Measurements from ENCODE around the gene NR4A1. TPM values are rescaled to one million over a fixed set of nuclear protein-coding genes. Genes with fewer than 3 reads are reported as not detected.

The NR4A1 gene
- total and polyA plus RNA-seq, 10 of the 15 experiments (the other 5 are each of a cell fraction or from before 2014, with no cell fraction given), result 0.05 to 7.9 (median 2.2) TPM; not detected in 1

DNA sequence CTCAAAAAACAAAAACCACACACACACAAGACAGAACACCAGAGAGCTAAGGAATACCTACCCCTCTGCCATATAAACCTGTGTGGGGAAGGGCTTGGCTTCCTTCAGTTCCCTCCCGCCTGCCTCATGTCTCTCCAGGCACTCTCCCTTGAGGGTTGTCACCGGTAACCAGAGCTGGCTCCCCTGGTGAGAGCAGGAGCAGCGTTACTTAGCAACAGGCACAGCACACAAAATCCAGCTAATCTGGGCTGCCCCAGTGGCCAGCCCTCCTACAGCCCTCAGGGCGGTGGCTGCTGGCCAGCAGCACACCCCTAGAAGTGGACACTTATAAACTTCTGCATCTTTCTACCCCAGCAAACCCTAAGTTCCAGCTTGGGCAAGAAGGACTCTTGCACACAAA is 21.6 kb upstream of the NR4A1 start (continued):
- TF ChIP-seq HDAC2 (IDR thresholded peaks at IDR 0.05) (no peak), FOXK2 (IDR thresholded peaks at IDR 0.05) (no peak), CBX5 (IDR thresholded peaks at IDR 0.05; ENCODE audit: low read depth) (no peak), NFXL1 (IDR thresholded peaks at IDR 0.05; ENCODE audit: borderline replicate concordance) (no peak)
- TF ChIP-seq, protein P1, sequence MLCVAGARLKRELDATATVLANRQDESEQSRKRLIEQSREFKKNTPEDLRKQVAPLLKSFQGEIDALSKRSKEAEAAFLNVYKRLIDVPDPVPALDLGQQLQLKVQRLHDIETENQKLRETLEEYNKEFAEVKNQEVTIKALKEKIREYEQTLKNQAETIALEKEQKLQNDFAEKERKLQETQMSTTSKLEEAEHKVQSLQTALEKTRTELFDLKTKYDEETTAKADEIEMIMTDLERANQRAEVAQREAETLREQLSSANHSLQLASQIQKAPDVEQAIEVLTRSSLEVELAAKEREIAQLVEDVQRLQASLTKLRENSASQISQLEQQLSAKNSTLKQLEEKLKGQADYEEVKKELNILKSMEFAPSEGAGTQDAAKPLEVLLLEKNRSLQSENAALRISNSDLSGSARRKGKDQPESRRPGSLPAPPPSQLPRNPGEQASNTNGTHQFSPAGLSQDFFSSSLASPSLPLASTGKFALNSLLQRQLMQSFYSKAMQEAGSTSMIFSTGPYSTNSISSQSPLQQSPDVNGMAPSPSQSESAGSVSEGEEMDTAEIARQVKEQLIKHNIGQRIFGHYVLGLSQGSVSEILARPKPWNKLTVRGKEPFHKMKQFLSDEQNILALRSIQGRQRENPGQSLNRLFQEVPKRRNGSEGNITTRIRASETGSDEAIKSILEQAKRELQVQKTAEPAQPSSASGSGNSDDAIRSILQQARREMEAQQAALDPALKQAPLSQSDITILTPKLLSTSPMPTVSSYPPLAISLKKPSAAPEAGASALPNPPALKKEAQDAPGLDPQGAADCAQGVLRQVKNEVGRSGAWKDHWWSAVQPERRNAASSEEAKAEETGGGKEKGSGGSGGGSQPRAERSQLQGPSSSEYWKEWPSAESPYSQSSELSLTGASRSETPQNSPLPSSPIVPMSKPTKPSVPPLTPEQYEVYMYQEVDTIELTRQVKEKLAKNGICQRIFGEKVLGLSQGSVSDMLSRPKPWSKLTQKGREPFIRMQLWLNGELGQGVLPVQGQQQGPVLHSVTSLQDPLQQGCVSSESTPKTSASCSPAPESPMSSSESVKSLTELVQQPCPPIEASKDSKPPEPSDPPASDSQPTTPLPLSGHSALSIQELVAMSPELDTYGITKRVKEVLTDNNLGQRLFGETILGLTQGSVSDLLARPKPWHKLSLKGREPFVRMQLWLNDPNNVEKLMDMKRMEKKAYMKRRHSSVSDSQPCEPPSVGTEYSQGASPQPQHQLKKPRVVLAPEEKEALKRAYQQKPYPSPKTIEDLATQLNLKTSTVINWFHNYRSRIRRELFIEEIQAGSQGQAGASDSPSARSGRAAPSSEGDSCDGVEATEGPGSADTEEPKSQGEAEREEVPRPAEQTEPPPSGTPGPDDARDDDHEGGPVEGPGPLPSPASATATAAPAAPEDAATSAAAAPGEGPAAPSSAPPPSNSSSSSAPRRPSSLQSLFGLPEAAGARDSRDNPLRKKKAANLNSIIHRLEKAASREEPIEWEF (IDR thresholded peaks at IDR 0.05; ENCODE audit: insufficient replicate concordance, low read depth, low read length), result no peak
- TF ChIP-seq, protein P2, sequence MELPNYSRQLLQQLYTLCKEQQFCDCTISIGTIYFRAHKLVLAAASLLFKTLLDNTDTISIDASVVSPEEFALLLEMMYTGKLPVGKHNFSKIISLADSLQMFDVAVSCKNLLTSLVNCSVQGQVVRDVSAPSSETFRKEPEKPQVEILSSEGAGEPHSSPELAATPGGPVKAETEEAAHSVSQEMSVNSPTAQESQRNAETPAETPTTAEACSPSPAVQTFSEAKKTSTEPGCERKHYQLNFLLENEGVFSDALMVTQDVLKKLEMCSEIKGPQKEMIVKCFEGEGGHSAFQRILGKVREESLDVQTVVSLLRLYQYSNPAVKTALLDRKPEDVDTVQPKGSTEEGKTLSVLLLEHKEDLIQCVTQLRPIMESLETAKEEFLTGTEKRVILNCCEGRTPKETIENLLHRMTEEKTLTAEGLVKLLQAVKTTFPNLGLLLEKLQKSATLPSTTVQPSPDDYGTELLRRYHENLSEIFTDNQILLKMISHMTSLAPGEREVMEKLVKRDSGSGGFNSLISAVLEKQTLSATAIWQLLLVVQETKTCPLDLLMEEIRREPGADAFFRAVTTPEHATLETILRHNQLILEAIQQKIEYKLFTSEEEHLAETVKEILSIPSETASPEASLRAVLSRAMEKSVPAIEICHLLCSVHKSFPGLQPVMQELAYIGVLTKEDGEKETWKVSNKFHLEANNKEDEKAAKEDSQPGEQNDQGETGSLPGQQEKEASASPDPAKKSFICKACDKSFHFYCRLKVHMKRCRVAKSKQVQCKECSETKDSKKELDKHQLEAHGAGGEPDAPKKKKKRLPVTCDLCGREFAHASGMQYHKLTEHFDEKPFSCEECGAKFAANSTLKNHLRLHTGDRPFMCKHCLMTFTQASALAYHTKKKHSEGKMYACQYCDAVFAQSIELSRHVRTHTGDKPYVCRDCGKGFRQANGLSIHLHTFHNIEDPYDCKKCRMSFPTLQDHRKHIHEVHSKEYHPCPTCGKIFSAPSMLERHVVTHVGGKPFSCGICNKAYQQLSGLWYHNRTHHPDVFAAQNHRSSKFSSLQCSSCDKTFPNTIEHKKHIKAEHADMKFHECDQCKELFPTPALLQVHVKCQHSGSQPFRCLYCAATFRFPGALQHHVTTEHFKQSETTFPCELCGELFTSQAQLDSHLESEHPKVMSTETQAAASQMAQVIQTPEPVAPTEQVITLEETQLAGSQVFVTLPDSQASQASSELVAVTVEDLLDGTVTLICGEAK (IDR thresholded peaks at IDR 0.05; ENCODE audit: borderline replicate concordance), result no peak
